HG02678 (cell line): ENCODE measurements around the gene ARHGAP42.

ENCODE experiments used
- ATAC-seq: cut with Tn5 transposase; IDR thresholded peaks from one replicate; pipeline ENCODE4 v1.9.1; 2021; ENCODE audit warnings: mild to moderate bottlenecking, moderate library complexity; ENCODE audit not compliant: unreplicated experiment

ARHGAP42 gene

GRCh38 chr11:100680070-100680469, 7.0 kb upstream of the ARHGAP42 start:
- no peak for ATAC-seq

- peak; percentile 98 for ATAC-seq
These were observed 6.0 kb upstream of the ARHGAP42 start for GRCh38 chr11:100681064-100681502.

GRCh38 chr11:100682247-100682969, 4.7 kb upstream of the ARHGAP42 start:
- no peak for ATAC-seq

- ATAC-seq = no peak
These were observed 4.0 kb upstream of the ARHGAP42 start for GRCh38 chr11:100683126-100683525.

- ATAC-seq = peak; percentile 30
These were observed 2.7 kb upstream of the ARHGAP42 start for GRCh38 chr11:100684101-100685065.

GRCh38 chr11:100686476-100687053, 523 bp upstream of the ARHGAP42 start:
- ATAC-seq = no peak

GRCh38 chr11:100687630-100688395, 725 bp downstream of the ARHGAP42 start:
- peak; percentile 67 for ATAC-seq

GRCh38 chr11:100689141-100689540, 2.1 kb downstream of the ARHGAP42 start:
- ATAC-seq = no peak

GRCh38 chr11:100691896-100692653, 5.0 kb downstream of the ARHGAP42 start:
- no peak for ATAC-seq

GRCh38 chr11:100695911-100696310, 8.8 kb downstream of the ARHGAP42 start:
- ATAC-seq = no peak

- no peak for ATAC-seq
These were observed 16.1 kb downstream of the ARHGAP42 start for GRCh38 chr11:100703139-100703538.

- ATAC-seq = no peak
These were observed 16.9 kb downstream of the ARHGAP42 start for GRCh38 chr11:100703801-100704575.

GRCh38 chr11:100705447-100705846, 18.4 kb downstream of the ARHGAP42 start:
- ATAC-seq = peak; percentile 37

- ATAC-seq = peak; percentile 66
These were observed 19.1 kb downstream of the ARHGAP42 start for GRCh38 chr11:100706179-100706578.

- ATAC-seq = peak; percentile 59
These were observed 22.3 kb downstream of the ARHGAP42 start for GRCh38 chr11:100709233-100709957.

- no peak for ATAC-seq
These were observed 24.9 kb downstream of the ARHGAP42 start for GRCh38 chr11:100711984-100712383.

GRCh38 chr11:100712583-100712982, 25.5 kb downstream of the ARHGAP42 start:
- ATAC-seq = no peak

- ATAC-seq = no peak
These were observed 28.2 kb downstream of the ARHGAP42 start for GRCh38 chr11:100715165-100715761.
